AG10803 (cell line): ENCODE measurements around the gene ADAMTS2.

ENCODE experiments used
- DNase-seq: peaks from one replicate; pipeline ENCODE4 v3.0.0; 2010; ENCODE audit warnings: low read depth
- H3K4me3 ChIP-seq: 2 replicates; pipeline ENCODE4 v1.5.1; 2011; ENCODE audit warnings: mild to moderate bottlenecking, low read length, control low read depth
- TF ChIP-seq, protein P1 (sequence below): conservative IDR thresholded peaks from 2 replicates; pipeline ENCODE4 v1.5.1; 2011; ENCODE audit warnings: mild to moderate bottlenecking, low read length, control low read depth, inconsistent platforms

ADAMTS2 gene

GRCh38 chr5:179270581-179271427 lies 74.5 kb downstream of the ADAMTS2 start:
- H3K4me3 ChIP-seq, result peak overlapping the region; percentile 31
- DNase-seq, result peak; percentile 93
- TF ChIP-seq, protein P1, sequence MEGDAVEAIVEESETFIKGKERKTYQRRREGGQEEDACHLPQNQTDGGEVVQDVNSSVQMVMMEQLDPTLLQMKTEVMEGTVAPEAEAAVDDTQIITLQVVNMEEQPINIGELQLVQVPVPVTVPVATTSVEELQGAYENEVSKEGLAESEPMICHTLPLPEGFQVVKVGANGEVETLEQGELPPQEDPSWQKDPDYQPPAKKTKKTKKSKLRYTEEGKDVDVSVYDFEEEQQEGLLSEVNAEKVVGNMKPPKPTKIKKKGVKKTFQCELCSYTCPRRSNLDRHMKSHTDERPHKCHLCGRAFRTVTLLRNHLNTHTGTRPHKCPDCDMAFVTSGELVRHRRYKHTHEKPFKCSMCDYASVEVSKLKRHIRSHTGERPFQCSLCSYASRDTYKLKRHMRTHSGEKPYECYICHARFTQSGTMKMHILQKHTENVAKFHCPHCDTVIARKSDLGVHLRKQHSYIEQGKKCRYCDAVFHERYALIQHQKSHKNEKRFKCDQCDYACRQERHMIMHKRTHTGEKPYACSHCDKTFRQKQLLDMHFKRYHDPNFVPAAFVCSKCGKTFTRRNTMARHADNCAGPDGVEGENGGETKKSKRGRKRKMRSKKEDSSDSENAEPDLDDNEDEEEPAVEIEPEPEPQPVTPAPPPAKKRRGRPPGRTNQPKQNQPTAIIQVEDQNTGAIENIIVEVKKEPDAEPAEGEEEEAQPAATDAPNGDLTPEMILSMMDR, result no peak

- H3K4me3 ChIP-seq, result peak overlapping the region; percentile 9; the same call in 1 of the 2 replicates
- TF ChIP-seq, protein P1, result no peak
- DNase-seq, result peak; percentile 72
Measured at GRCh38 chr5:179269781-179270543, 75.3 kb downstream of the ADAMTS2 start.

DNA sequence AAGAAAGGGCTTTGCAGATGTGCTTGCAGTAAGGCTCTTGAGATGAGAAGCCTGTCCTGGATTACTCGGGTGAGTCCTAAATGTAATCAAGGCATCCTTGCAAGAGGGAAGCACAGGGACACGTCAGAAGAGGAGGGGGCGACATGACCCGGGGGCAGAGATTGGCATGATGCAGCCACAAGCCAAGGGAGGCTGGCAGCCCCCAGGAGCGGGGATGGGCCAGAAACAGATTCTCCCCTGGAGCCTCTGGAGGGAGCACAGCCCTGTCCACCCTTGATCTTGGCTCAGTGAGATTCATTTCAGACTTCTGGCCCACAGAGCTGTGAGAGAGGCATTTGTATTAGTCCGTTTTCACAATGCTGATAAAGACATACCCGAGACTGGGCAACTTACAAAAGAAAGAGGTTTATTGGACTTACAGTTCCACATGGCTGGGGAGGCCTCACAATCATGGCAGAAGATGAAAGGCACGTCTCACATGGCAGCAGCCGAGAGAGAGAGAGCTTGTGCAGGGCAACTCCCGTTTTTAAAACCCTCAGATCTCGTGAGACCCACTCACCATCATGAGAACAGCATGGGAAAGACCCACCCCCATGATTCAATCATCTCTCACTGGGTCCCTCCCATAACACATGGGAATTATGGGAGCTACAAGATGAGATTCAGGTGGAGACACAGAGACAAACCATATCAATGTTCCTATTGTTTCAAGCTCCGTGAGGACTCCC lies 76.1 kb downstream of the ADAMTS2 start:
- H3K4me3 ChIP-seq, result no peak overlapping the region
- TF ChIP-seq, protein P1, result no peak
- DNase-seq, result peak; percentile 56

DNA sequence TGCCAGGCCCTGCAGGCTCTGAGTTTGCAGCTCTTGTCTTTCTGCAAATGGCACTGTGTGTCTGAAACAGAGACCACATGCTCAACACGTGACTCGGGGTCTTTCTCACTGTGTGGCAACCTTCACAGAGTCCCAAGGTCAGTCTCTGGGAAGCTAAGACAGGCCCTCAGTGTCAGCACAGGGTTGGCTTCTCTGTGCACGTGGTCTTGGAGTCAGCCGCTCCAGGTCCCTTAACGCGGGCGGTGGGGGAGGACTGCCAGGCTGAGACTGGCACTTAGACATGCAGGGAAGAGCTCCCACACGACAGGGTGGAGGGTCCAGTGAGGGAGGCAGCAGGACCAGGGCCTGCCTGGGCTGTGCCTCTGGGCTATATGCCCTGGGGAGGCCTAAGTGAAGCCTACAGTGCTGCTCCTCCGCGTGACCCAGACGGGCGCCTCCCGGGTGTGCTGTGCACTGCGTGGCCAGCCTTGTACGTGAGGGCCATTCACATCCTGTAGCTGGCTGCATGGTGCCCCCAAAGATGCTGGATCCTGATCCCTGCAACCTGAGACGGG lies 76.8 kb downstream of the ADAMTS2 start:
- H3K4me3 ChIP-seq, result no peak overlapping the region
- no peak for DNase-seq
- TF ChIP-seq, protein P1, result no peak

GRCh38 chr5:179267671-179268083 lies 77.6 kb downstream of the ADAMTS2 start:
- no peak overlapping the region for H3K4me3 ChIP-seq
- DNase-seq, result peak; percentile 63
- TF ChIP-seq, protein P1, result no peak

DNA sequence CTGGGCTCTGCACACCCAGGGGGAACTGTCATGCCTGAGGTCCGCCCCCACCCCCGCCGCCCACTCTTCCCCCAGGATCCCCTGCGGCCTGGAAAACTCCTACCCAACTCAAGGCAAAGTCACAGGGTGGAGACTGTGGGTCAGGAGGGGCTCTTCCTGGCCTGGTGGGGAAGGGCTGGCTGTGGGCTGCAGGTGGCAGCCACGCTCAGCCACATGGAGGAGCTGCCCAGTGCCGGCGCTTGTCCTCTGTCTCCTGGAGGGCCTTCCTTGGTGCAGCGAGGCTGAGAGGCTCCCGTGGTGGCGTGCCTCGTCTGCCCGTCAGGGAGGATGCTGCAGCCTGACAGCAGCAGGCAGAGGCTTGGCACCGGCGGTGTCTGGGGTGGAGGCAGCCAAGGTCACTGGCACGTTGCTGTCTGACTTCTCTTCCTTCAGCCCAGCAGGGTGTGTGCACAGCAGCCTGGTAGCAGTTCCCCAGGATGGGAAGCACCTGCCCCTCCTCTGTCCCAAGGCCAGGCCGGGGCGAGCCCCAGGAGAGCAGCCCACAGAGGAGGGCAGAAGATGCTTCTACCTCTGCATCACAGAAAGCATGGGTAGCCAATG lies 78.1 kb downstream of the ADAMTS2 start:
- no peak overlapping the region for H3K4me3 ChIP-seq
- DNase-seq, result peak; percentile 72
- TF ChIP-seq, protein P1, result no peak
